Endothelial cell of umbilical vein (primary cell): ENCODE measurements around the gene STX8. TPM values are rescaled to one million over a fixed set of nuclear protein-coding genes. Genes with fewer than 3 reads are reported as not detected.

Experiments used
- BruUV-seq: library from RNA; stranded (reverse); fragments of 400-500 nt; replicated peaks from 2 replicates; lab custom pipeline; 2021; lab: Mats Ljungman, UMichigan
- CTCF ChIA-PET: fragments of 300-600, 350-600 bp; sonication (Branson Sonifier 250); formaldehyde crosslinking; loops from one replicate; lab custom pipeline; 2021; ENCODE audit warnings: antibody characterized with exemption, inconsistent platforms; lab: Charles Lee
- POLR2A ChIA-PET: fragments of 300-600, 350-600 bp; sonication (Branson Sonifier 250); formaldehyde crosslinking; loops from one replicate; lab custom pipeline; 2021; ENCODE audit warnings: antibody characterized with exemption, inconsistent platforms; lab: Charles Lee
- DNase-seq: peaks from one replicate; pipeline ENCODE4 v3.0.0-alpha.2; 2011; ENCODE audit warnings: low read depth, low spot score
- FAIRE-seq: peaks from 2 replicates; lab custom pipeline; 2011; peaks lifted over from hg19 to GRCh38; lab: Jason Lieb, UNC
- H2AFZ ChIP-seq: 2 replicates; pipeline ENCODE4 v1.6.0; 2012; ENCODE audit warnings: low read depth, low read length, control low read depth, inconsistent platforms
- H3K27ac ChIP-seq: 2 replicates; pipeline ENCODE4 v1.5.1; 2011; ENCODE audit warnings: low read depth, mild to moderate bottlenecking, control low read depth, low read length, moderate library complexity; ENCODE audit not compliant: insufficient read depth
- H3K27me3 ChIP-seq, 2 experiments: 2 replicates each; pipeline versions ENCODE4 v1.6.0 to v1.6.1; 2011; ENCODE audit warnings: low read length in 2 of 2, mixed read lengths in 1 of 2; ENCODE audit not compliant: control insufficient read depth in 2 of 2, insufficient read depth in 2 of 2
- H3K36me3 ChIP-seq, 2 experiments: 2 replicates in 1 of 2; 3 replicates in 1 of 2; pipeline ENCODE4 v1.5.1; 2011; ENCODE audit warnings: low read length in 2 of 2, mild to moderate bottlenecking in 1 of 2, moderate library complexity in 1 of 2; ENCODE audit not compliant: control insufficient read depth in 2 of 2, insufficient read depth in 2 of 2; ENCODE audit errors: extremely low read depth in 1 of 2
- H3K4me1 ChIP-seq: 3 replicates; pipeline ENCODE4 v1.5.1; 2011; ENCODE audit warnings: mild to moderate bottlenecking, low read length; ENCODE audit not compliant: control insufficient read depth, insufficient read depth; ENCODE audit errors: extremely low read depth
- H3K4me2 ChIP-seq: 2 replicates; pipeline ENCODE4 v1.6.1; 2011; ENCODE audit warnings: low read length, control low read depth, mixed read lengths; ENCODE audit not compliant: insufficient read depth
- H3K4me3 ChIP-seq, 3 experiments: fragments of 200-600 bp in 1 of 3; sonication (generic), shearing (Covaris generic) in 1 of 3; replicated peaks in 1 of 3; 2 replicates each; pipeline ENCODE4 v1.5.1; 2011 to 2016; ENCODE audit warnings: control low read depth in 3 of 3, low read length in 3 of 3, mild to moderate bottlenecking in 2 of 3, inconsistent platforms in 1 of 3, low read depth in 1 of 3, moderate library complexity in 1 of 3; ENCODE audit not compliant: insufficient read depth in 1 of 3
- H3K79me2 ChIP-seq: 2 replicates; pipeline ENCODE4 v1.6.0; 2012; ENCODE audit warnings: low read length, inconsistent platforms; ENCODE audit not compliant: control insufficient read depth, insufficient read depth
- H3K9ac ChIP-seq: replicated peaks from 2 replicates; pipeline ENCODE3; 2011; ENCODE audit warnings: low read length, control low read depth; ENCODE audit not compliant: insufficient read depth; ENCODE audit errors: extremely low read depth
- H3K9me1 ChIP-seq: replicated peaks from 3 replicates; pipeline ENCODE4 v1.6.0; 2011; ENCODE audit warnings: mild to moderate bottlenecking, low read length; ENCODE audit not compliant: control insufficient read depth, insufficient read depth; ENCODE audit errors: extremely low read depth
- H3K9me3 ChIP-seq: replicated peaks from 2 replicates; pipeline ENCODE4 v1.5.1; 2012; ENCODE audit warnings: low read length, inconsistent platforms; ENCODE audit not compliant: control insufficient read depth, insufficient read depth
- H4K20me1 ChIP-seq: replicated peaks from 2 replicates; pipeline ENCODE3; 2011; ENCODE audit warnings: mild to moderate bottlenecking, low read length; ENCODE audit not compliant: control insufficient read depth, insufficient read depth; ENCODE audit errors: extremely low read depth
- EZH2 ChIP-seq: IDR thresholded peaks from 2 replicates; pipeline ENCODE4 v1.6.1; 2012; ENCODE audit warnings: borderline replicate concordance, low read depth, mild to moderate bottlenecking, moderate library complexity, low read length, inconsistent platforms; ENCODE audit not compliant: severe bottlenecking
- GATA2 ChIP-seq: IDR thresholded peaks from 2 replicates; pipeline ENCODE4 v1.7.0; 2011; ENCODE audit warnings: low read depth, mild to moderate bottlenecking, moderate library complexity, mixed read lengths, low read length; ENCODE audit not compliant: insufficient read length, insufficient read depth
- JUN ChIP-seq: IDR thresholded peaks from 2 replicates; pipeline ENCODE4 v1.6.1; 2011; ENCODE audit warnings: borderline replicate concordance, low read depth; ENCODE audit not compliant: insufficient read length, insufficient read depth
- MAX ChIP-seq: IDR thresholded peaks from 2 replicates; pipeline ENCODE4 v1.6.1; 2011; ENCODE audit not compliant: insufficient read depth, insufficient read length
- MYC ChIP-seq: IDR thresholded peaks from one replicate; pipeline ENCODE4 v1.6.1; 2011; ENCODE audit warnings: mild to moderate bottlenecking, low read depth, low read length
- POLR2A ChIP-seq: IDR thresholded peaks from 2 replicates; pipeline ENCODE4 v1.6.1; 2012; ENCODE audit warnings: low read depth, mild to moderate bottlenecking, control low read depth, low read length
- POLR2AphosphoS5 ChIP-seq: IDR thresholded peaks from 2 replicates; pipeline ENCODE4 v1.6.1; 2012; ENCODE audit warnings: low read depth, mild to moderate bottlenecking, control low read depth, low read length, moderate library complexity; ENCODE audit not compliant: insufficient read depth
- dilution Hi-C: fragments of 300-500 bp; cut with MboI; formaldehyde crosslinking; loops from one replicate; pipeline ENCODE4 v1.15.0; 2019; ENCODE audit warnings: low sequenced_read_pairs; ENCODE audit not compliant: extremely low pct_ligation_motif_present
- intact Hi-C: fragments of 100-400 bp; cut with micrococcal nuclease; formaldehyde crosslinking; loops from one replicate; pipeline ENCODE4 v1.10.0; 2022
- polyA plus RNA-seq, 4 experiments: library from polyadenylated mRNA; depleted of rRNA in 3 of 4; stranded (reverse) in 3 of 4; unstranded in 1 of 4; fragments of >200 nt; gene quantifications; 2 replicates each; pipeline versions ENCODE4 v1.2.1 to v1.2.3, GENCODE V29; 2011 to 2012; ENCODE audit warnings: missing spikeins in 1 of 4
- total RNA-seq: library from RNA; stranded (reverse); gene quantifications from 2 replicates; pipeline ENCODE4 v1.2.3, GENCODE V29; 2021
- TF ChIP-seq, protein P1 (sequence below), 2 donors: IDR thresholded peaks; 1 replicate in 1 of 2; 2 replicates in 1 of 2; pipeline ENCODE4 v1.5.1; 2011; ENCODE audit warnings: low read length in 2 of 2, mild to moderate bottlenecking in 2 of 2, moderate library complexity in 2 of 2, control low read depth in 1 of 2, inconsistent platforms in 1 of 2, low read depth in 1 of 2; ENCODE audit not compliant: insufficient read depth in 1 of 2; ENCODE audit errors: extremely low read depth in 1 of 2

STX8 gene
- total and polyA plus RNA-seq, 2 donors (not counting 3 experiments of a cell fraction or from before 2014, with no cell fraction given), result 25.9 to 67.3 TPM

GRCh38 chr17:9553181-9553580 lies 22.4 kb downstream of the STX8 start:
- Histone ChIP-seq H3K79me2 (no peaks in the 10 kb centered on the region), H3K9me3 (no peaks in the 10 kb centered on the region), H3K9me1 (no peaks in the 10 kb centered on the region), H3K9ac (no peak overlapping the region), H3K4me1 (no peaks in the 10 kb centered on the region), H3K36me3 (no peaks in the 10 kb centered on the region), H3K27ac (no peak overlapping the region), H3K27me3 (no peaks in the 10 kb centered on the region), H2AFZ (no peak overlapping the region), H3K4me2 (no peak overlapping the region), H3K4me3 (no peak overlapping the region), H4K20me1 (no peaks in the 10 kb centered on the region)
- CTCF ChIA-PET, result interaction anchor here (1.9 to 3.2 kb wide), 3 partner anchors 23 to 555 kb away, joined by 6 to 31 read pairs (median 9); partner anchors contain the start of genes CFAP52 and STX8
- FAIRE-seq, result no peak
- no peak for TF ChIP-seq GATA2
- TF ChIP-seq MAX, result no peak
- TF ChIP-seq POLR2AphosphoS5, result no peak
- no peak for TF ChIP-seq MYC
- TF ChIP-seq, protein P1, sequence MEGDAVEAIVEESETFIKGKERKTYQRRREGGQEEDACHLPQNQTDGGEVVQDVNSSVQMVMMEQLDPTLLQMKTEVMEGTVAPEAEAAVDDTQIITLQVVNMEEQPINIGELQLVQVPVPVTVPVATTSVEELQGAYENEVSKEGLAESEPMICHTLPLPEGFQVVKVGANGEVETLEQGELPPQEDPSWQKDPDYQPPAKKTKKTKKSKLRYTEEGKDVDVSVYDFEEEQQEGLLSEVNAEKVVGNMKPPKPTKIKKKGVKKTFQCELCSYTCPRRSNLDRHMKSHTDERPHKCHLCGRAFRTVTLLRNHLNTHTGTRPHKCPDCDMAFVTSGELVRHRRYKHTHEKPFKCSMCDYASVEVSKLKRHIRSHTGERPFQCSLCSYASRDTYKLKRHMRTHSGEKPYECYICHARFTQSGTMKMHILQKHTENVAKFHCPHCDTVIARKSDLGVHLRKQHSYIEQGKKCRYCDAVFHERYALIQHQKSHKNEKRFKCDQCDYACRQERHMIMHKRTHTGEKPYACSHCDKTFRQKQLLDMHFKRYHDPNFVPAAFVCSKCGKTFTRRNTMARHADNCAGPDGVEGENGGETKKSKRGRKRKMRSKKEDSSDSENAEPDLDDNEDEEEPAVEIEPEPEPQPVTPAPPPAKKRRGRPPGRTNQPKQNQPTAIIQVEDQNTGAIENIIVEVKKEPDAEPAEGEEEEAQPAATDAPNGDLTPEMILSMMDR (IDR thresholded peaks at IDR 0.05; ENCODE audit: extremely low read depth in 1 of 2, insufficient read depth in 1 of 2, low read depth in 1 of 2, low read length in 2 of 2), result no peak
- no peak for TF ChIP-seq POLR2A
- TF ChIP-seq EZH2, result no peak
- TF ChIP-seq JUN, result no peak
- no peak for DNase-seq
- dilution Hi-C loops (no loop called here), intact Hi-C loops (loop anchor here (10.0 kb wide), 1 partner anchor 558 kb away; no protein-coding TSS in a partner anchor)
- POLR2A ChIA-PET, result interaction anchor here (0.7 kb wide), 1 partner anchor 1010 kb away, joined by 9 read pairs; no protein-coding TSS in a partner anchor
- no TSS peak for BruUV-seq
